PC-3 (cell line): Measurements from ENCODE around the gene ARL11.

ENCODE experiments used
- CTCF ChIP-seq: fragments of 300-600 bp; sonication (generic); conservative IDR thresholded peaks from 2 replicates; pipeline ENCODE4 v1.5.1; 2017; ENCODE audit warnings: antibody characterized with exemption, low read depth, mild to moderate bottlenecking, low read length
- EZH2phosphoT487 ChIP-seq: fragments of 300-600 bp; sonication (generic); IDR thresholded peaks from 2 replicates; pipeline ENCODE4 v1.6.1; 2018; ENCODE audit warnings: mild to moderate bottlenecking, antibody characterized with exemption, low read length, borderline replicate concordance

- TF ChIP-seq CTCF (no peak), EZH2phosphoT487 (no peak)
Observed at GRCh38 chr13:49641801-49642291, 13.5 kb downstream of the ARL11 start.
